Heart left ventricle (tissue), 13 donors: ENCODE data around the gene CFAP97D2.

ENCODE experiments used
- CTCF ChIP-seq, 12 donors: fragments of 200-600 bp; sonication (generic) in 4 of 12; IDR thresholded peaks; one replicate each; pipeline versions ENCODE4 v1.5.0 to v1.8.0; 2018 to 2022; ENCODE audit warnings: antibody characterized with exemption in 12 of 12, mild to moderate bottlenecking in 5 of 12
- POLR2A ChIP-seq, 2 donors: fragments of 450-650 bp; IDR thresholded peaks; one replicate each; pipeline ENCODE4 v1.6.1; 2017; ENCODE audit warnings: antibody characterized with exemption in 2 of 2, mild to moderate bottlenecking in 2 of 2, moderate library complexity in 2 of 2
- donor health status: ischemic (EF 13 %, LVEDD 7.1; RV severe dilation, severe dysfunction).
- donor health status: DM: no; HTN: yes; CAD: no.
- donor health status: DM: no; HTN: no; CAD: no.
- donor health status: ischemic (EF 25% LVEDD 6.9; RV normal size, moderate dysfunction).
- donor health status: ischemic (EF 25% LVEDD 5.7; RV mildly dilated, moderate dysfunction).
- donor health status: ischemic (EF 35%, LVEDD 5.7; RV mildly dilated, moderate dysfunction).
- donor health status: nonischemic (EF 11% LVEDD 7.7; RV severe dilation, severe dysfunction).
- donor health status: DM: yes; HTN: yes; CAD: no.
- donor health status: PGD.
- donor health status: ischemic (EF 29% LVEDD 5.4; RV normal size, mild dysfunction).
- donor health status: nonischemic (EF 23%, LVEDD 6.1; RV moderate dilation, normal function).

GRCh38 chr13:114155926-114156883 lies 22.9 kb upstream of the CFAP97D2 start:
- TF ChIP-seq CTCF (IDR thresholded peaks at IDR 0.05) (no peak), POLR2A (IDR thresholded peaks at IDR 0.05) (no peak)
